GM19467 (cell line): Measurements from ENCODE around the gene ASB7.

Experiments used
- ATAC-seq: cut with Tn5 transposase; IDR thresholded peaks from one replicate; pipeline ENCODE4 v1.9.1; 2021; ENCODE audit warnings: mild to moderate bottlenecking, moderate library complexity; ENCODE audit not compliant: unreplicated experiment

ASB7 gene

GRCh38 chr15:100683434-100683833 lies 81.0 kb downstream of the ASB7 start:
- no peak for ATAC-seq

GRCh38 chr15:100684591-100684990 lies 82.2 kb downstream of the ASB7 start:
- ATAC-seq = no peak

DNA sequence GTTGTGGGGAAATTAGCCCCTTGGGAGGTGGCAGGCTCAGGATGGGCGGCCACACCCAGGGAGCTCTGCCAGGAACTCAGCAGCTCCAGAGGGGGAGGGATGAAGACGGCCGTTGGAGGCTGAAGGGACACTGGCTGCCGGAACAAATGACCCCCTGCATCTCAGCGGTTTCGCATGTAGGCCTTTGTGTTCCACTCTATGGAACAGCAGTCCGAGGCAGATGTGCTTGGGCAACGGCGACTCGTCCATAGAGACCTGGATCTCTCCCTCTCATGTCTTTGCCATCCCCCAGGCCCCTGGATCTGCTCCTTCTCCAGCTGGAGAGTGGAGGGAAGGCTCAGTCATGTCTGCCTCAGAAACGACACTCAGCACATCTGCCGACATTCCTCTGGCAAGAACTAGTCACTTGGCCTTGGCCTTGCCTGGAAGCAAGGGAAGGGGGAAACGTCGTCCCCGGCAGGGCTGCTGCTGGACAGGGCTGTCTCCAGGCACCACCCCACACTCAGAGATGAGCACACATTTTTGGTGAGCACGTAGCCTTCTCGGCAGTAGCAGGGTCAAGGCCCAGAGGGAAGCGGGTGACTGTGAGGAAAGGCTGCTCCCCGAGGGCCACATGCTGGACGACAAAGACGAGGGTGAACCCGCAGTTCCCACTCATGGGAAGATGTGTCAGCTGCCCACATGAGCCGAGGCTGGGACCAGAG lies 83.8 kb downstream of the ASB7 start:
- no peak for ATAC-seq

- ATAC-seq = no peak
Measured at GRCh38 chr15:100686725-100687473, 84.5 kb downstream of the ASB7 start.

DNA sequence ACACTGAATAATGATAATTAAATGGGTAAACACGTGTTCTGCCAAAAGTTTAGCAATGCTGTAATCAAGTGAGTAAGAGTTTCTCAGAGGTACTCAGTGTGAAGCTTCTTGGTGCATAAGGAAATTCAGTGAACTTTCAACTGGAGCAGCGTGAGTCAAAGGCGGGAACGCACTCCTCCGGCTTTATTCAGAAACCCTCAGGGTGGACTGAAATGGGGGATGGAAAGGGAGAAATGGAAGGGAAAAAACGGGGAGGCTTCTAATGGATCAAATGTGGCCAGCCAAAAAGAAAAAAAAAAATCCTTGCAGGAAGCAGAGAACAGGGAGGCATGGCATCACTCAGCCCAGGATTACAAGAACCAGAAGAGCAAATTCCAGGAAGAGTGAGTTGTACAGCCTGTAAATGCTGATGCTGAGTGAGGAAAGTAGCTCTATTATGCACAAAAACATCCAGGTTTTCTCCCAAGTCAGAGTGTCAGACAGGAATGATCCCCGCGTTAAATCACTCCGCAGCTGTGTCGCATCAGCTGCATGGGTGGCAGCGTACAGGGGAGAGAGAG lies 85.3 kb downstream of the ASB7 start:
- no peak for ATAC-seq

DNA sequence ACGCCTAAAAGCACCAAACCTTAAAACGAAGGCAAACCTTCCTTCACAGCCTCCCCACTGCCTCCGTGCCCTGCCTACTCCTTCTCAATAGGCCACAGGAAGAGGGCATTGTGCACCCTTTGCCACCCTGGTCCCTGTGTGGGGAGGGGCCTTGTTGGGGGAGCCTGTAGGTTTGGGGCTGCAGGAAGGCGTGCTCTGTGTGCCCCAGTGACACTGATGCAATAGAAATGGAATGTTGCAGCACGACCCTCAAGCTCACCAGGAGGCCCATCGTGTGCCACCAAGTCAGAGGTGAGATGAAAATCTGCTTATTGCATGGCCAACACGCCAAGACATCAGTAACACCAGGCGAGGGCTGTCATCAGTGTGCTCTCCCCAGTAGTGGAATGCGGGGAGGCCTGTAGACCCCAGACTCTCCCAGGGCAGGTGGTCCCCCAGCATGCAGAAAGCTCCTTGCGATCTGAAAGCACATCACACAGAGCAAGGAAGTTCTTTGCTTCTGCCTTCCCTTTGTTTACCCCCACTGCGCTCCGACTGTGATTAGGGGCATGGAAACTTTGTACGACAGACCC lies 86.2 kb downstream of the ASB7 start:
- no peak for ATAC-seq

DNA sequence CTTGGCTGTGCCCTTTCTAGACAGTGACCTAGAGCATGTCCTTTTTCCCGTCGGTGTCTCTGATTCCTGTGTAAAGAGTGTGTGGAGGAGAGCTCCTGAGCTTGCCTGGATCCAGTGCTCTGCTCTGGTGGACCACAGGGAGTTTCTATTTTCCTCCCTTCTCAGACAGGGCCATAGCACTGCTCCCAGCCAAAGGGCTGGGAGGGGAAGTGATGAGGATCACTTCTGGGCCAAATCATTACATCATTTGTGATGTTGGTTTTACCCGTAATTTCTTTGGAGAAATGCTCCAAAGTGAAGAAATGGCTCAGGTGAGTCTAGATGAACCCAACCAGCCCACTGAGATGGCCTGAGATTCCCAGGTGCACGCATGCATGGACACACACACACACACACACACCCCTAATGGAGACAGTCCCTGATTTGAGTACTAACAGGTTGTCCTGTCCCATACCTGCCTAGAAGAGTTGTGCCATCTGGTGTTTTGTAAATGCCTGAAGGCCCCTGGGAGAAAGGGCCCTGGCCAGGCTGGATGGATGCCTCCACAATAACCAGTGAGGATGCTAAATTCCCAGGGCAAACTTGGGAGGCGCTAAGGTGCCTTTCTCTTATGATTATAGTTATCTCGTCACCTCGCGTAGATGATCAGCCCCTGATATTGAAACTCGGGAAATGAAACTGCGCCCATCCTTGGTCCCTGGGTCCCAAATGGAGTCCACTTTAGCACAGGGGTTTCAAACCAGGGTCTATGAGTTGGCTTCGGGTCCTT lies 86.9 kb downstream of the ASB7 start:
- ATAC-seq = no peak

DNA sequence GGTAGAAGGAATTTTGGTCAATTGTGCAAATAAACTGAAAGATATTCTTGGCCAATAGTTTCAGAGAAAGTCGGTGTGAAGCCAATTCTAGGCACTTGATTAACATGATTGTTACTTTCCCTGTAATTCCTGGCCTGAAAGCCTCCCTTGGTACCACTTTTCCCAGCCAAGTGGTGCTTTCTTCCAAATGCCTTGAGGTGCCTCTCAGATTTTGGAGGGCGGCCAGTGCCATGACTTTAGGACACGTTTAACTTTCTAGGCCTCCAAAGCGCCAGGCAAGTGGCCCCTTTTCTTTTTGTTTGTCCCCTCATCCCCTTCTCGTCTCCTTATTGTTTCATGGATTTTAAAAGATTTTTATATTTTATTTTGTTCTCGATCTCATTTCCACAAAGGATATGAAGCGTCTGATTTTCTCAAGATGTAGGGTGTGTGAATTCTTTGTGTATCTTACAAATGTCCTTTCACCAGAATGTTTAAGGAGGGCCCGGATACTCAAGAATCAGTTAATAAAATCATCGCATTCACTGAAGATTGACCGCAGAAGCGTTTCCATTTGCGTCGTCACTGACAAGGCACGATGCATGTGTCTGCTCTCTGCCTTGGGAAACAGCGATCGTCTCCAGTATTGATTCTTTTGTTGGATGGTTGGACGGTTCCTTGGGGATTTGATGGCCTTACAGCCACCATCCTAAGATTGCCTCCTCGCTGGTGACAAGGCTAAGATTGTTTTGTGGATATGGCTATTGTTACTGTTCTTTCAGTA lies 87.8 kb downstream of the ASB7 start:
- ATAC-seq = no peak

DNA sequence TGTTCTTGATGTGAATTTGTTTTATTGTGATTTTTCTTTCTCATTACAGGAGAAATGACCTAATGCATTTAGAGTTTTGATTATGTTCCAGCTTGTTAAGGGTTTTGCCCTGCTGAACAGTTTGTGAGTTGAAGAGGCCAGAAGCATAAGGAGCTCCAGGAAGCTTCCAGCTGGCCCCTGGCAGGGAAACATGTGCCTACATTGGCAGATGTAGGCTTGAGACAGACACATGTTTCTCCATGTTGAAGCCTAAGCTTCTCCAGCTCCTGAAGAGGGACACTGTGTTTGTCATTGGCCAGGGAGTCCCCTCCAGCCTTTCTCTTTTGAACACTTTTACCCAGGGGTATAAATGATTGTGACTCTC lies 88.4 kb downstream of the ASB7 start:
- no peak for ATAC-seq

DNA sequence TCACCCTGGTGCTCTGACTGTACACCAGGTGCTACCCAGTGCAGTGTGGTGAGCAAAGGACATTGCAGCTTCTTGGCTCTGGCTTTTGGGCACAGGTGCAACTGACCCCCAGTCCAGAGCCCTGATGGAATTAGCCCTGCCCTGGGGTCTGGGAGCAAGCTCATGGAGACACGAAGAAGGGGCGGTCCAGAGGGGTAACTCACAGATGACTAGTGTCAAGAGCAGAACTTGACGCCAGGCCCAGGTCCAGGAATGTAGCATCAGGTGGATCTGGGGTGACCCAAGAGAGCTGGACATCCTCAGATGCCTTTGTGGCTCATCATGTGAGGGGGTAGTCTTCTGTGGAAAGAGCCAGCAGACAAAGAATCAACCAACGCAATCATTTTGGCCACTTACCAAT lies 88.9 kb downstream of the ASB7 start:
- ATAC-seq = no peak

DNA sequence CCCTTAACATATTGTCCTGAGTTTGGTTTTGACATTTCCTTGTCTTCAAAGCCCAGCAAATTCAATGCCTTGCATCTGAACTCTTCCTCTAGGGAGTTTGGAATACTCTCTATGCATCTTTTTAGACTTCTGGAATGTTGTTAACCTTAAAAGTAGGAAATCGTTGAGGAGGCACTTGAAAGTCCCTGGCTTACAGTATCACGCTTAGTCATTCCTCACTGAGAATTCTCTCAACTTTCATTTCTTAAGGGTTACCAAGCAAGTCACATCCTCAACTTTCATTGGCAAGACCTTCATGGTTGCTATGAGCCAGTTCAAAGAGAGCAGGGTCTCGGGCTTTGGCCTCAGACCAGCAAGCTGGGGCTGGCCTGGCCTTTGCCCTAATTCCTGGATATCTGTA lies 89.9 kb downstream of the ASB7 start:
- ATAC-seq = no peak

DNA sequence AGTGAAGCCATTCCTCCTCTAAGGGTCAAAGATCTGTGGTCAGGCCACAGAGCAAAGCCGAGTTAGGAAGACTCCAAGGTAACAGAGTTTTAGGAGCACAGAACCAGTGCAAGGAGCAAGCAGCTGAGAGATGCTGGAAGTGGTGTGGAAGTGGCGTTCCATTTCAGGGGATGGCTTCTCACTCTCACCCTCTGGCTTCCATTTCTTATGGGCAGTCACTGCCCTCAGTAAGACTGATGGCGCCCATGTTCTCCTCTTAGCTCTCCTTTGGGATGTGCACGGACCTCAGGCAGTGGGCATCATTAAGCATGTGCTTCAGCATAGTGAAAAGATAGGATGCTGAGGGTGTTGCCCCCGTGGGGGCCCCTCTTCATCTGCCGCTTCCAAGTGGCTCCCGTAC lies 90.3 kb downstream of the ASB7 start:
- ATAC-seq = no peak

GRCh38 chr15:100693451-100693850 lies 91.1 kb downstream of the ASB7 start:
- no peak for ATAC-seq

GRCh38 chr15:100694381-100695021 lies 92.1 kb downstream of the ASB7 start:
- ATAC-seq = no peak

DNA sequence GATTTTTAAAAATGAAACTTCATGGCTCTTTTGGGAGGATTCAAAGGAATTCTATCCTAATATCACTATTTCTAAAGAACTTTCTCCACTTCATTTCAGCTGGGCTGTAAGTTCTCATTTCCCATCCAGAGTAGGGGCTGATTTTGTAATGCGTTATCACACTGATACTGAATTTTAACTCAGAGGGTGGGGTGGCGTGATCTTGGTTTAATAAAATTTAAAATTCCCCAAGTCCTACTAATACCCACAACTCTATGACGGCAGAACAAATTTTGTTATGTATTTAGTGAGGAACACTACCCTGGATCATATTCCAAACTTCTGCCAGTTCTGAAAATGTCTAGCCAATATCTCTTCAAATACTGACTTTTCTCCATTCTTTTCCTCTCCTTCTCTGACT lies 92.7 kb downstream of the ASB7 start:
- ATAC-seq = no peak

DNA sequence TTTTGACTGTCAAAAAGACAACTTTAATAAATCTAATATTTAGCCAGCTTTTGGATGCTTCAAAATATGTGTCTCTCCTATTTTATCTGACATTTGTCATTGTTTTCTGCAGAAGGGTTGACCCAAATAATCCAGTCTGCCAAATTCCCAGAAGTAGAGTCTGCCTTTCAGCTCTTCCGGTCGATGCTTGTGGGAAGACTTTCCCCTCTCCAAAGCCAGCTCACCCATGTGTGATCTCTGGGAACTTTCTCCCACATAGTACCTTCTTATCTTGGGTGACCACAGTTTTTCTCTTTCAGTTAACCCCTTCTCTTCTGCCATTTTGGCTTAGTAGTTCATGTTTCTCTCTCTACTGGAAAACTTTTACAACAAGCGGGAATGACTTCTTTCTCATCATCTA lies 94.1 kb downstream of the ASB7 start:
- ATAC-seq = no peak
